ENCODE results near the gene CALHM3.
A peak's percentile ranks its signal among the peaks of the same experiment; 100 is the strongest.

- TF ChIP-seq CTCF (IDR thresholded peaks at IDR 0.05; ENCODE audit: extremely low read depth in 1 of 2, insufficient read depth in 1 of 2, low read depth in 1 of 2, low read length in 2 of 2) (no peak), POLR2AphosphoS5 (IDR thresholded peaks at IDR 0.05; ENCODE audit: insufficient read depth, low read depth, low read length) (peak; percentile 50), GATA2 (IDR thresholded peaks at IDR 0.05; ENCODE audit: insufficient read depth, insufficient read length, low read depth, low read length) (no peak), POLR2A (IDR thresholded peaks at IDR 0.05; ENCODE audit: low read depth, low read length) (peak; percentile 50), EZH2 (IDR thresholded peaks at IDR 0.05; ENCODE audit: borderline replicate concordance, low read depth, low read length, severe bottlenecking) (no peak), MAX (IDR thresholded peaks at IDR 0.05; ENCODE audit: insufficient read depth, insufficient read length) (no peak), JUN (IDR thresholded peaks at IDR 0.05; ENCODE audit: borderline replicate concordance, insufficient read depth, insufficient read length, low read depth) (peak; percentile 33)
Measured at GRCh38 chr10:103445767-103446567, 33.1 kb downstream of the CALHM3 start.
